Fibroblast of mammary gland (primary cell): ENCODE results near the gene FSTL5.

Source experiments
- DNase-seq: peaks from one replicate; pipeline ENCODE4 v3.0.0-alpha.2; 2010; ENCODE audit warnings: low read depth
- H3K4me3 ChIP-seq: 2 replicates; pipeline ENCODE4 v1.5.1; 2011; ENCODE audit warnings: low read depth, mild to moderate bottlenecking, low read length, moderate library complexity; ENCODE audit not compliant: control insufficient read depth
- CTCF ChIP-seq: conservative IDR thresholded peaks from 2 replicates; pipeline ENCODE4 v1.5.1; 2011; ENCODE audit warnings: low read depth, low read length, inconsistent platforms; ENCODE audit not compliant: control insufficient read depth, insufficient read depth

The FSTL5 gene

DNA sequence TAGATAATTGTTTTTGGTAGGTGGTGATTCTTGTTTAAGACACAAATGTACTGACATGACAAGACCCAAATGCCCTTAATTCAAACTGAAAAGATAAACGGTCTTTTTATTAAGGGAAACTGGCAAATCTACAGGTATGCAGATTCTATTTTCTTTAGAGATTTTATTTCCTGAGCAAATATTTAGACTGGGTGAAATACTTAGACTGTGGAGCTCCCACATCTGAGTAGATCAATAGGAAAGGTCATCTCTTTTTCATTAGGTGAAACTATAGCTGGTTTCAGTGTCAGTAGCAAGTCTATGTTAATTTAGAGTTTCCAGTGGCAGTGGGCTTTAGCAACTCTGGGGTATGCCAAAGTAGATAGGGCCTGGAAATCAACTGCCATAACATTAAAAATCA is 446.7 kb downstream of the FSTL5 start:
- no peak for DNase-seq
- H3K4me3 ChIP-seq = no peak overlapping the region
- no peak for TF ChIP-seq CTCF

DNA sequence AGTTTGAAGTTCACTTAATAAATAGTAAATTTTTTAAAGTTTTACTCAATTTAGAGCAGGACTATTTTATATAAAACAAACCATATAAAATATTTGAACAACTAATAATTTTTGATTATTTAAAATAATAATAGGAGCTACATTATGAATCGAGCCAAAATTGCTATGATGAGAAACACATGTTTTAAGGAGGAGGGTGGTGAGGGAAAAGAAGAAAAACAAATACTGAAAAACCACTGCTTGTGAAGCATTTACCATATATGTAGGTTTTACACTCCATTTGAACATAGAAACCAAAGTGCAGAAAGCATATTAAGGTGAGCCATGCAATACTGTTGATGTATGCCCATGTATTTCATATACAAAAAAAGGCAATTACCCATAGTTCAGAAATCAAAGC is 448.9 kb downstream of the FSTL5 start:
- no peak for DNase-seq
- no peak for TF ChIP-seq CTCF
- H3K4me3 ChIP-seq = no peak overlapping the region

GRCh38 chr4:161714022-161714751 is 449.6 kb downstream of the FSTL5 start:
- no peak overlapping the region for H3K4me3 ChIP-seq
- no peak for TF ChIP-seq CTCF
- DNase-seq = peak; percentile 34

- no peak for TF ChIP-seq CTCF
- no peak overlapping the region for H3K4me3 ChIP-seq
- no peak for DNase-seq
Observed at GRCh38 chr4:161704653-161705052, 459.1 kb downstream of the FSTL5 start.

DNA sequence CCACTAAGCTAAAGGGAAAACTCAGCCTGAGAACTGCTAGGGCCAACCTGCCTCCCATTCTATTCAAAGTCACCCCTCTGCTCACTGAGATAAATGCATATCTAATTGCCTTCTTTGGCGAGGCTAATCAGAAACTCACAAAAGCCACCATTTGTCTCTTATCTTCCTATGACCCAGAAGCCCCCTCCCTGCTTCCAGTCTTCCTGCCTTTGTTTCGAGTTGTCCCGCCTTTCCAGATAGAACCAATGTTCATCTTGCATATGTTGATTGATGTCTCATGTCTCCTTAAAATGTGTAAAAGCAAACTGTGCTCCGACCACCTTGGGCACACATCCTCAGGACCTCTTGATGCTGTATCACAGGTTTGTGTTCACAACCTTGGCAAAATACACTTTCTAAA is 459.8 kb downstream of the FSTL5 start:
- H3K4me3 ChIP-seq = no peak overlapping the region
- no peak for DNase-seq
- TF ChIP-seq CTCF = no peak

- no peak for DNase-seq
- TF ChIP-seq CTCF = no peak
- no peak overlapping the region for H3K4me3 ChIP-seq
Observed at GRCh38 chr4:161702287-161702686, 461.5 kb downstream of the FSTL5 start.

- H3K4me3 ChIP-seq = no peak overlapping the region
- no peak for DNase-seq
- TF ChIP-seq CTCF = no peak
Observed at GRCh38 chr4:161696944-161697343, 466.9 kb downstream of the FSTL5 start.
